CD4-positive, alpha-beta memory T cell (primary cell): Measurements from ENCODE around the gene G6PC2. TPM values are rescaled to one million over a fixed set of nuclear protein-coding genes. Genes with fewer than 3 reads are reported as not detected.

ENCODE experiments used
- CTCF ChIA-PET: fragments of 350-600 bp; sonication (Branson Sonifier 250); formaldehyde crosslinking; loops from one replicate; lab custom pipeline; 2021; ENCODE audit warnings: inconsistent platforms; ENCODE audit not compliant: partially characterized antibody; lab: Charles Lee
- POLR2A ChIA-PET: fragments of 350-600 bp; sonication (Branson Sonifier 250); formaldehyde crosslinking; loops from one replicate; lab custom pipeline; 2021; ENCODE audit not compliant: partially characterized antibody; lab: Charles Lee
- DNase-seq, 5 donors: peaks; one replicate each; pipeline versions ENCODE4 v3.0.0 to v3.0.0-alpha.2; 2020 to 2022; ENCODE audit warnings: mixed read lengths in 1 of 5
- H3K27ac ChIP-seq: one replicate; pipeline ENCODE4 v1.7.0; 2013; ENCODE audit warnings: low read depth, low read length
- H3K27me3 ChIP-seq: 2 replicates; pipeline ENCODE4 v1.7.0; 2013; ENCODE audit warnings: mild to moderate bottlenecking, low read length, moderate library complexity; ENCODE audit not compliant: insufficient read depth
- H3K36me3 ChIP-seq: 2 replicates; pipeline ENCODE4 v1.7.0; 2013; ENCODE audit warnings: mild to moderate bottlenecking, low read length, moderate library complexity; ENCODE audit not compliant: insufficient read depth
- H3K4me1 ChIP-seq: 2 replicates; pipeline ENCODE4 v1.7.0; 2013; ENCODE audit warnings: mild to moderate bottlenecking, low read length, moderate library complexity; ENCODE audit not compliant: insufficient read depth
- H3K4me3 ChIP-seq, 2 donors: one replicate each; pipeline ENCODE4 v1.7.0; 2013; ENCODE audit warnings: low read length in 2 of 2, mild to moderate bottlenecking in 1 of 2
- H3K9me3 ChIP-seq, 2 donors: one replicate each; pipeline ENCODE4 v1.7.0; 2013; ENCODE audit warnings: low read length in 2 of 2, control low read depth in 1 of 2; ENCODE audit not compliant: control insufficient read depth in 1 of 2
- H3K27ac Mint-ChIP-seq, 7 donors: one replicate each; pipeline ENCODE4 v1.8.0; 2020 to 2021; ENCODE audit warnings: mixed read lengths in 7 of 7, mild to moderate bottlenecking in 6 of 7, inconsistent platforms in 3 of 7, moderate library complexity in 3 of 7
- H3K27me3 Mint-ChIP-seq, 2 donors: one replicate each; pipeline ENCODE4 v1.8.0; 2020 to 2021; ENCODE audit warnings: mixed read lengths in 2 of 2
- H3K36me3 Mint-ChIP-seq, 2 donors: one replicate each; pipeline ENCODE4 v1.8.0; 2020 to 2021; ENCODE audit warnings: mixed read lengths in 2 of 2, inconsistent platforms in 1 of 2, mild to moderate bottlenecking in 1 of 2
- H3K4me1 Mint-ChIP-seq, 4 donors: one replicate each; pipeline ENCODE4 v1.8.0; 2020 to 2021; ENCODE audit warnings: mixed read lengths in 4 of 4, mild to moderate bottlenecking in 1 of 4
- H3K4me3 Mint-ChIP-seq, 8 donors: one replicate each; pipeline ENCODE4 v1.8.0; 2020 to 2021; ENCODE audit warnings: mixed read lengths in 8 of 8, mild to moderate bottlenecking in 7 of 8, moderate library complexity in 6 of 8, inconsistent platforms in 3 of 8
- H3K9me3 Mint-ChIP-seq, 8 donors: one replicate each; pipeline ENCODE4 v1.8.0; 2020 to 2021; ENCODE audit warnings: mixed read lengths in 8 of 8, mild to moderate bottlenecking in 5 of 8, inconsistent platforms in 3 of 8, moderate library complexity in 1 of 8
- intact Hi-C: fragments of 100-400 bp; cut with micrococcal nuclease; formaldehyde crosslinking; loops from one replicate; pipeline ENCODE4 v1.15.1; 2023
- polyA plus RNA-seq, 2 donors: library from polyadenylated mRNA; unstranded; fragments of 300-500 nt; fragmentation: Illumina TruSeq; gene quantifications; one replicate each; pipeline ENCODE4 v1.2.3, GENCODE V29; 2021
- total RNA-seq, 2 experiments: library from RNA; stranded (reverse); gene quantifications; one replicate each; pipeline ENCODE4 v1.2.3, GENCODE V29; 2021

Gene G6PC2
- total and polyA plus RNA-seq, 4 experiments from 2014 or later, result not detected

- Mint-ChIP-seq H3K4me3 (peak overlapping the region in 1 of 8 donors; percentile 55), H3K9me3 (peaks cover 0 to 16% (median 8%) of the 10 kb centered on the region in 8 donors), H3K4me1 (peaks cover 2 to 12% (median 9%) of the 10 kb centered on the region in 4 donors), H3K27ac (peak overlapping the region in 1 of 7 donors; percentile 25), H3K27me3 (peaks cover 5 to 15% of the 10 kb centered on the region in 2 donors), H3K36me3 (no peaks in the 10 kb centered on the region)
- H3K4me1 ChIP-seq, result peaks cover 14% of the 10 kb centered on the region
- ChIA-PET CTCF (interaction anchor here (1.5 kb wide), 1 partner anchor 161 kb away, joined by 3 read pairs; no protein-coding TSS in a partner anchor), POLR2A (no interaction called here)
- no peaks in the 10 kb centered on the region for H3K27me3 ChIP-seq
- intact Hi-C loops, result no loop called here
- no peak overlapping the region for H3K4me3 ChIP-seq
- H3K27ac ChIP-seq, result no peak overlapping the region
- no peak for DNase-seq
- peaks cover 0 to 4% of the 10 kb centered on the region in 2 donors for H3K9me3 ChIP-seq
- H3K36me3 ChIP-seq, result no peaks in the 10 kb centered on the region
Observed at GRCh38 chr2:168915441-168916330, 14.6 kb downstream of the G6PC2 start.

GRCh38 chr2:168916331-168916675 lies 15.2 kb downstream of the G6PC2 start:
- H3K27ac Mint-ChIP-seq, result peak overlapping the region in 1 of 7 donors; percentile 25
- no peak for DNase-seq
- Histone ChIP-seq H3K27me3 (no peaks in the 10 kb centered on the region), H3K9me3 (peaks cover 0 to 4% of the 10 kb centered on the region in 2 donors), H3K4me3 (no peak overlapping the region), H3K4me1 (peaks cover 14% of the 10 kb centered on the region), H3K36me3 (no peaks in the 10 kb centered on the region), H3K27ac (no peak overlapping the region)
- H3K4me1 Mint-ChIP-seq, result peaks cover 2 to 12% (median 9%) of the 10 kb centered on the region in 4 donors
- H3K4me3 Mint-ChIP-seq, result peak overlapping the region in 2 of 8 donors; percentile 16 to 55
- H3K36me3 Mint-ChIP-seq, result no peaks in the 10 kb centered on the region
- ChIA-PET CTCF (interaction anchor here (1.5 kb wide), 1 partner anchor 162 kb away, joined by 3 read pairs; no protein-coding TSS in a partner anchor), POLR2A (no interaction called here)
- H3K9me3 Mint-ChIP-seq, result peaks cover 0 to 16% (median 8%) of the 10 kb centered on the region in 8 donors
- intact Hi-C loops, result no loop called here
- H3K27me3 Mint-ChIP-seq, result peaks cover 5 to 19% of the 10 kb centered on the region in 2 donors

- H3K4me1 Mint-ChIP-seq, result peaks cover 0 to 8% (median 7%) of the 10 kb centered on the region in 4 donors
- Histone ChIP-seq H3K36me3 (no peaks in the 10 kb centered on the region), H3K9me3 (peaks cover 0 to 2% of the 10 kb centered on the region in 2 donors), H3K27me3 (no peaks in the 10 kb centered on the region), H3K4me3 (no peak overlapping the region), H3K4me1 (peaks cover 10% of the 10 kb centered on the region), H3K27ac (no peak overlapping the region)
- POLR2A ChIA-PET, result no interaction called here
- H3K36me3 Mint-ChIP-seq, result no peaks in the 10 kb centered on the region
- CTCF ChIA-PET, result interaction anchor here (0.7 to 6.0 kb wide), 17 partner anchors 10 to 787 kb away, joined by 3 to 61 read pairs (median 4); no protein-coding TSS in a partner anchor
- H3K27ac Mint-ChIP-seq, result no peak overlapping the region
- DNase-seq, result peak in 4 of 5 donors; percentile 34 to 47 (median 43)
- H3K9me3 Mint-ChIP-seq, result peaks cover 0 to 9% (median 4%) of the 10 kb centered on the region in 8 donors
- intact Hi-C loops, result loop anchor here (1.0 to 5.0 kb wide), 4 partner anchors 148 to 784 kb away; no protein-coding TSS in a partner anchor
- H3K27me3 Mint-ChIP-seq, result peaks cover 4 to 24% of the 10 kb centered on the region in 2 donors
- H3K4me3 Mint-ChIP-seq, result no peak overlapping the region
Observed at GRCh38 chr2:168920504-168921157, 19.5 kb downstream of the G6PC2 start.

GRCh38 chr2:168926621-168927386 lies 25.7 kb downstream of the G6PC2 start:
- Mint-ChIP-seq H3K9me3 (no peaks in the 10 kb centered on the region), H3K27me3 (peaks cover 13 to 39% of the 10 kb centered on the region in 2 donors), H3K27ac (no peak overlapping the region), H3K36me3 (no peaks in the 10 kb centered on the region), H3K4me3 (no peak overlapping the region), H3K4me1 (no peaks in the 10 kb centered on the region)
- ChIA-PET POLR2A (no interaction called here), CTCF (no interaction called here)
- DNase-seq, result no peak
- no peak overlapping the region for H3K27ac ChIP-seq
- H3K27me3 ChIP-seq, result no peaks in the 10 kb centered on the region
- no peaks in the 10 kb centered on the region for H3K36me3 ChIP-seq
- no peaks in the 10 kb centered on the region for H3K4me1 ChIP-seq
- intact Hi-C loops, result no loop called here
- H3K4me3 ChIP-seq, result no peak overlapping the region
- H3K9me3 ChIP-seq, result no peaks in the 10 kb centered on the region

GRCh38 chr2:168928113-168928831 lies 27.2 kb downstream of the G6PC2 start:
- DNase-seq, result no peak
- H3K4me1 Mint-ChIP-seq, result no peaks in the 10 kb centered on the region
- intact Hi-C loops, result no loop called here
- no peaks in the 10 kb centered on the region for H3K9me3 Mint-ChIP-seq
- Histone ChIP-seq H3K27me3 (no peaks in the 10 kb centered on the region), H3K4me3 (no peak overlapping the region), H3K9me3 (no peaks in the 10 kb centered on the region), H3K4me1 (no peaks in the 10 kb centered on the region), H3K36me3 (no peaks in the 10 kb centered on the region), H3K27ac (no peak overlapping the region)
- POLR2A ChIA-PET, result no interaction called here
- no peak overlapping the region for H3K4me3 Mint-ChIP-seq
- CTCF ChIA-PET, result interaction anchor here (0.7 kb wide), 1 partner anchor 21 kb away, joined by 4 read pairs; no protein-coding TSS in a partner anchor
- no peak overlapping the region for H3K27ac Mint-ChIP-seq
- no peaks in the 10 kb centered on the region for H3K36me3 Mint-ChIP-seq
- peaks cover 11 to 40% of the 10 kb centered on the region in 2 donors for H3K27me3 Mint-ChIP-seq

GRCh38 chr2:168929031-168929430 lies 27.9 kb downstream of the G6PC2 start:
- intact Hi-C loops, result no loop called here
- Histone ChIP-seq H3K27me3 (no peaks in the 10 kb centered on the region), H3K9me3 (no peaks in the 10 kb centered on the region), H3K4me3 (no peak overlapping the region), H3K4me1 (no peaks in the 10 kb centered on the region), H3K27ac (no peak overlapping the region), H3K36me3 (no peaks in the 10 kb centered on the region)
- no peak overlapping the region for H3K4me3 Mint-ChIP-seq
- peaks cover 8 to 37% of the 10 kb centered on the region in 2 donors for H3K27me3 Mint-ChIP-seq
- no peaks in the 10 kb centered on the region for H3K36me3 Mint-ChIP-seq
- CTCF ChIA-PET, result no interaction called here
- no peaks in the 10 kb centered on the region for H3K9me3 Mint-ChIP-seq
- no peak overlapping the region for H3K27ac Mint-ChIP-seq
- H3K4me1 Mint-ChIP-seq, result no peaks in the 10 kb centered on the region
- POLR2A ChIA-PET, result no interaction called here
- DNase-seq, result no peak
